Measurements from ENCODE around the gene TFDP1.

TFDP1 gene

GRCh38 chr13:113634279-113635047 lies 49.9 kb downstream of the TFDP1 start:
- H3K14ac ChIP-seq (ENCODE audit: low read length), result peak overlapping the region; percentile 49
- peaks cover 71 to 100% of the 10 kb centered on the region in 2 donors for H3K36me3 ChIP-seq (replicated peaks in 1 of 2; ENCODE audit: control insufficient read depth in 2 of 2, insufficient read depth in 2 of 2, low read length in 2 of 2)
- no peak overlapping the region for H3K4ac ChIP-seq (ENCODE audit: low read length)
- WGBS, 2 donors (ENCODE audit: extremely low coverage in 2 of 2, insufficient read length in 2 of 2, insufficient replicate concordance in 1 of 2), result no CpG with 5 or more reads among the region's 16 CpGs
- H3K9ac ChIP-seq (ENCODE audit: low read depth, low read length, poor library complexity), result no peak overlapping the region
- H3K79me1 ChIP-seq (ENCODE audit: low read depth, low read length), result peaks cover 16% of the 10 kb centered on the region
- no peak overlapping the region for H3K18ac ChIP-seq (ENCODE audit: low read length)
- H3K27me3 ChIP-seq (ENCODE audit: control insufficient read depth in 3 of 3, insufficient read depth in 3 of 3, low read depth in 1 of 3, low read length in 3 of 3), result peaks cover 0 to 2% (median 2%) of the 10 kb centered on the region in 3 experiments
- peak overlapping the region in 1 of 2 donors; percentile 68 for H3K4me3 ChIP-seq (ENCODE audit: low read length in 2 of 2)
- H2BK15ac ChIP-seq (ENCODE audit: low read length), result no peak overlapping the region
- no peak overlapping the region for H3K23ac ChIP-seq (ENCODE audit: low read depth, low read length, poor library complexity)
- no peak overlapping the region for H2BK5ac ChIP-seq (ENCODE audit: low read length)
- no peak overlapping the region for H2BK12ac ChIP-seq (ENCODE audit: low read length)
- H2BK120ac ChIP-seq (ENCODE audit: low read depth, low read length), result no peak overlapping the region
- H3K27ac ChIP-seq (replicated peaks; ENCODE audit: low read length), result no peak overlapping the region
- no peak overlapping the region for H4K91ac ChIP-seq (ENCODE audit: low read depth, low read length, poor library complexity)
- peaks cover 4 to 12% of the 10 kb centered on the region in 2 donors for H3K9me3 ChIP-seq (replicated peaks in 1 of 2; ENCODE audit: control insufficient read depth in 2 of 2, insufficient read depth in 1 of 2, low read depth in 1 of 2, low read length in 2 of 2)
- H2AFZ ChIP-seq (ENCODE audit: low read length), result no peak overlapping the region
- no peak overlapping the region for H2AK5ac ChIP-seq (ENCODE audit: low read depth, low read length)
- no peak for DNase-seq (ENCODE audit: low spot score)
- H3K4me2 ChIP-seq (ENCODE audit: insufficient read depth, low read length, poor library complexity, severe bottlenecking), result no peak overlapping the region
- H4K8ac ChIP-seq (ENCODE audit: low read depth, low read length), result no peak overlapping the region
- peaks cover 0 to 6% of the 10 kb centered on the region in 2 donors for H3K4me1 ChIP-seq (ENCODE audit: control insufficient read depth in 2 of 2, insufficient read depth in 1 of 2, low read depth in 1 of 2, low read length in 2 of 2)

GRCh38 chr13:113635048-113635420 lies 50.5 kb downstream of the TFDP1 start:
- Histone ChIP-seq H2AFZ (ENCODE audit: low read length) (no peak overlapping the region), H3K4me2 (ENCODE audit: insufficient read depth, low read length, poor library complexity, severe bottlenecking) (no peak overlapping the region), H3K4me3 (ENCODE audit: low read length in 2 of 2) (no peak overlapping the region), H4K91ac (ENCODE audit: low read depth, low read length, poor library complexity) (no peak overlapping the region), H3K23ac (ENCODE audit: low read depth, low read length, poor library complexity) (no peak overlapping the region), H2BK5ac (ENCODE audit: low read length) (no peak overlapping the region), H3K9ac (ENCODE audit: low read depth, low read length, poor library complexity) (no peak overlapping the region), H3K79me1 (ENCODE audit: low read depth, low read length) (peaks cover 15% of the 10 kb centered on the region), H2AK5ac (ENCODE audit: low read depth, low read length) (no peak overlapping the region), H2BK15ac (ENCODE audit: low read length) (no peak overlapping the region), H3K27me3 (ENCODE audit: control insufficient read depth in 3 of 3, insufficient read depth in 3 of 3, low read depth in 1 of 3, low read length in 3 of 3) (peaks cover 0 to 2% (median 2%) of the 10 kb centered on the region in 3 experiments), H2BK12ac (ENCODE audit: low read length) (no peak overlapping the region), H4K8ac (ENCODE audit: low read depth, low read length) (peak overlapping the region; percentile 8), H3K4me1 (ENCODE audit: control insufficient read depth in 2 of 2, insufficient read depth in 1 of 2, low read depth in 1 of 2, low read length in 2 of 2) (peaks cover 0 to 2% of the 10 kb centered on the region in 2 donors), H3K4ac (ENCODE audit: low read length) (no peak overlapping the region), H3K27ac (replicated peaks; ENCODE audit: low read length) (no peak overlapping the region), H2BK120ac (ENCODE audit: low read depth, low read length) (no peak overlapping the region), H3K9me3 (replicated peaks in 1 of 2; ENCODE audit: control insufficient read depth in 2 of 2, insufficient read depth in 1 of 2, low read depth in 1 of 2, low read length in 2 of 2) (peaks cover 7 to 17% of the 10 kb centered on the region in 2 donors), H3K36me3 (replicated peaks in 1 of 2; ENCODE audit: control insufficient read depth in 2 of 2, insufficient read depth in 2 of 2, low read length in 2 of 2) (peaks cover 73 to 100% of the 10 kb centered on the region in 2 donors), H3K14ac (ENCODE audit: low read length) (peak overlapping the region; percentile 49), H3K18ac (ENCODE audit: low read length) (no peak overlapping the region)
- no peak for DNase-seq (ENCODE audit: low spot score)
- no CpG with 5 or more reads among the region's 7 CpGs for whole genome bisulfite sequencing, 2 donors (ENCODE audit: extremely low coverage in 2 of 2, insufficient read length in 2 of 2, insufficient replicate concordance in 1 of 2)

- H3K18ac ChIP-seq (ENCODE audit: low read length), result no peak overlapping the region
- H3K4me2 ChIP-seq (ENCODE audit: insufficient read depth, low read length, poor library complexity, severe bottlenecking), result no peak overlapping the region
- H3K9ac ChIP-seq (ENCODE audit: low read depth, low read length, poor library complexity), result peak overlapping the region; percentile 56
- H3K4me1 ChIP-seq (ENCODE audit: control insufficient read depth in 2 of 2, insufficient read depth in 1 of 2, low read depth in 1 of 2, low read length in 2 of 2), result peaks cover 0 to 2% of the 10 kb centered on the region in 2 donors
- H3K79me1 ChIP-seq (ENCODE audit: low read depth, low read length), result peaks cover 15% of the 10 kb centered on the region
- H3K23ac ChIP-seq (ENCODE audit: low read depth, low read length, poor library complexity), result no peak overlapping the region
- WGBS, 2 donors (ENCODE audit: extremely low coverage in 2 of 2, insufficient read length in 2 of 2, insufficient replicate concordance in 1 of 2), result no CpG with 5 or more reads among the region's 25 CpGs
- no peak overlapping the region for H2AK5ac ChIP-seq (ENCODE audit: low read depth, low read length)
- H3K27me3 ChIP-seq (ENCODE audit: control insufficient read depth in 3 of 3, insufficient read depth in 3 of 3, low read depth in 1 of 3, low read length in 3 of 3), result peaks cover 0 to 2% (median 2%) of the 10 kb centered on the region in 3 experiments
- no peak overlapping the region for H3K14ac ChIP-seq (ENCODE audit: low read length)
- H2BK5ac ChIP-seq (ENCODE audit: low read length), result no peak overlapping the region
- H3K27ac ChIP-seq (replicated peaks; ENCODE audit: low read length), result no peak overlapping the region
- peaks cover 78 to 100% of the 10 kb centered on the region in 2 donors for H3K36me3 ChIP-seq (replicated peaks in 1 of 2; ENCODE audit: control insufficient read depth in 2 of 2, insufficient read depth in 2 of 2, low read length in 2 of 2)
- H3K4me3 ChIP-seq (ENCODE audit: low read length in 2 of 2), result no peak overlapping the region
- no peak overlapping the region for H4K8ac ChIP-seq (ENCODE audit: low read depth, low read length)
- no peak overlapping the region for H3K4ac ChIP-seq (ENCODE audit: low read length)
- no peak for DNase-seq (ENCODE audit: low spot score)
- H2BK15ac ChIP-seq (ENCODE audit: low read length), result no peak overlapping the region
- H2AFZ ChIP-seq (ENCODE audit: low read length), result no peak overlapping the region
- H2BK12ac ChIP-seq (ENCODE audit: low read length), result no peak overlapping the region
- H4K91ac ChIP-seq (ENCODE audit: low read depth, low read length, poor library complexity), result no peak overlapping the region
- H2BK120ac ChIP-seq (ENCODE audit: low read depth, low read length), result no peak overlapping the region
- H3K9me3 ChIP-seq (replicated peaks in 1 of 2; ENCODE audit: control insufficient read depth in 2 of 2, insufficient read depth in 1 of 2, low read depth in 1 of 2, low read length in 2 of 2), result peaks cover 14 to 20% of the 10 kb centered on the region in 2 donors
Observed at GRCh38 chr13:113635709-113636108, 51.2 kb downstream of the TFDP1 start.

GRCh38 chr13:113636266-113636963 lies 51.9 kb downstream of the TFDP1 start:
- no peak overlapping the region for H3K23ac ChIP-seq (ENCODE audit: low read depth, low read length, poor library complexity)
- H3K18ac ChIP-seq (ENCODE audit: low read length), result no peak overlapping the region
- H3K9me3 ChIP-seq (replicated peaks in 1 of 2; ENCODE audit: control insufficient read depth in 2 of 2, insufficient read depth in 1 of 2, low read depth in 1 of 2, low read length in 2 of 2), result peaks cover 17 to 20% of the 10 kb centered on the region in 2 donors
- no peak overlapping the region for H2AFZ ChIP-seq (ENCODE audit: low read length)
- no peak overlapping the region for H4K8ac ChIP-seq (ENCODE audit: low read depth, low read length)
- H3K27ac ChIP-seq (replicated peaks; ENCODE audit: low read length), result no peak overlapping the region
- peaks cover 0 to 2% of the 10 kb centered on the region in 2 donors for H3K4me1 ChIP-seq (ENCODE audit: control insufficient read depth in 2 of 2, insufficient read depth in 1 of 2, low read depth in 1 of 2, low read length in 2 of 2)
- H3K27me3 ChIP-seq (ENCODE audit: control insufficient read depth in 3 of 3, insufficient read depth in 3 of 3, low read depth in 1 of 3, low read length in 3 of 3), result peaks cover 0 to 2% (median 2%) of the 10 kb centered on the region in 3 experiments
- no peak overlapping the region for H2BK5ac ChIP-seq (ENCODE audit: low read length)
- no peak overlapping the region for H3K4me2 ChIP-seq (ENCODE audit: insufficient read depth, low read length, poor library complexity, severe bottlenecking)
- H3K9ac ChIP-seq (ENCODE audit: low read depth, low read length, poor library complexity), result no peak overlapping the region
- H3K4ac ChIP-seq (ENCODE audit: low read length), result no peak overlapping the region
- H2BK12ac ChIP-seq (ENCODE audit: low read length), result no peak overlapping the region
- no peak overlapping the region for H2BK15ac ChIP-seq (ENCODE audit: low read length)
- no peak overlapping the region for H3K4me3 ChIP-seq (ENCODE audit: low read length in 2 of 2)
- peaks cover 15% of the 10 kb centered on the region for H3K79me1 ChIP-seq (ENCODE audit: low read depth, low read length)
- H4K91ac ChIP-seq (ENCODE audit: low read depth, low read length, poor library complexity), result no peak overlapping the region
- H3K14ac ChIP-seq (ENCODE audit: low read length), result no peak overlapping the region
- DNase-seq (ENCODE audit: low spot score), result no peak
- no CpG with 5 or more reads among the region's 24 CpGs for WGBS, 2 donors (ENCODE audit: extremely low coverage in 2 of 2, insufficient read length in 2 of 2, insufficient replicate concordance in 1 of 2)
- H2BK120ac ChIP-seq (ENCODE audit: low read depth, low read length), result no peak overlapping the region
- H3K36me3 ChIP-seq (replicated peaks in 1 of 2; ENCODE audit: control insufficient read depth in 2 of 2, insufficient read depth in 2 of 2, low read length in 2 of 2), result peaks cover 80 to 98% of the 10 kb centered on the region in 2 donors
- H2AK5ac ChIP-seq (ENCODE audit: low read depth, low read length), result no peak overlapping the region

Data from neuronal stem cell (in vitro differentiated cells).